Prostate gland (tissue), 2 donors: ENCODE measurements around the gene CDC45.

Experiments used
- POLR2A ChIP-seq: fragments of 450-650 bp; IDR thresholded peaks from one replicate; pipeline ENCODE4 v1.6.1; 2016; ENCODE audit warnings: antibody characterized with exemption, mild to moderate bottlenecking
- POLR2AphosphoS5 ChIP-seq: sonication (generic); formaldehyde crosslinking; IDR thresholded peaks from one replicate; pipeline ENCODE4 v1.6.1; 2017; ENCODE audit warnings: antibody characterized with exemption
- TF ChIP-seq, protein P1 (sequence below), 4 experiments: fragments of 200-600 bp in 2 of 4; fragments of 450-650 bp in 2 of 4; sonication (generic) in 2 of 4; IDR thresholded peaks; 1 replicate in 3 of 4; 2 replicates in 1 of 4; pipeline ENCODE4 v1.5.1; 2016 to 2019; ENCODE audit warnings: antibody characterized with exemption in 4 of 4, mild to moderate bottlenecking in 2 of 4, moderate library complexity in 2 of 4

DNA sequence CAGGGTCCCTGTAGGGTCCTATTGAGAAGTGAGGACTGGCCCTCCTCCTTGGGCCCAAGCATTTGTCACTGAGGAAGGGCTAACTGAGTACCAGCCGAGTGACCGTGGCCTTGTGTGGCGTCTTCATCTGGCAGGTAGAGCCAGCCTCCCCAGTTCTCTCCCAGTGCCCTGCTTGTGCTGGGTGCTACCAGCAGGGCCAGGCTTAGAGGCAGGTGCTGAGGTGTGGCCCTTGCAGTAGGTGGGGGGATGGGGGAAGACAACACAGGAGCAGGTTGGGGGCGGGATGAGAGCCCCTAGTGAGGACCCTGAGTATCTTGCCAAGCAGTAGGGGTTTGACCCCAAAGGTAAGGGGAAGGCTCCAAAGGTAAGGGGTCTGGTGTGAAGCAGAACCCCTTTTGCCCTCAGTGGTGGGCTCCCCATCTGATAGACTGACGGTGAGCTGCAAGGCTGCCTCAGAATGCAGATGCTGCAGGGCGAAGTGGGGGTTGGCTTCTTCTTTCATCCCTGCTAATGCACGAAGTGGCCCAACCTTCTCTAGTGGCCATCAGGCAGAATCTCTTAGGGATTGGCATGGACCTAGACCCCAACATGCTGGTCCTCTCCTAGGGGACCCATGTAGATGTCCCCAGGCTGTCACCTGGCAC is 19.6 kb downstream of the CDC45 start:
- no peak for TF ChIP-seq POLR2A
- TF ChIP-seq, protein P1, sequence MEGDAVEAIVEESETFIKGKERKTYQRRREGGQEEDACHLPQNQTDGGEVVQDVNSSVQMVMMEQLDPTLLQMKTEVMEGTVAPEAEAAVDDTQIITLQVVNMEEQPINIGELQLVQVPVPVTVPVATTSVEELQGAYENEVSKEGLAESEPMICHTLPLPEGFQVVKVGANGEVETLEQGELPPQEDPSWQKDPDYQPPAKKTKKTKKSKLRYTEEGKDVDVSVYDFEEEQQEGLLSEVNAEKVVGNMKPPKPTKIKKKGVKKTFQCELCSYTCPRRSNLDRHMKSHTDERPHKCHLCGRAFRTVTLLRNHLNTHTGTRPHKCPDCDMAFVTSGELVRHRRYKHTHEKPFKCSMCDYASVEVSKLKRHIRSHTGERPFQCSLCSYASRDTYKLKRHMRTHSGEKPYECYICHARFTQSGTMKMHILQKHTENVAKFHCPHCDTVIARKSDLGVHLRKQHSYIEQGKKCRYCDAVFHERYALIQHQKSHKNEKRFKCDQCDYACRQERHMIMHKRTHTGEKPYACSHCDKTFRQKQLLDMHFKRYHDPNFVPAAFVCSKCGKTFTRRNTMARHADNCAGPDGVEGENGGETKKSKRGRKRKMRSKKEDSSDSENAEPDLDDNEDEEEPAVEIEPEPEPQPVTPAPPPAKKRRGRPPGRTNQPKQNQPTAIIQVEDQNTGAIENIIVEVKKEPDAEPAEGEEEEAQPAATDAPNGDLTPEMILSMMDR (IDR thresholded peaks at IDR 0.05): no peak
- TF ChIP-seq POLR2AphosphoS5: no peak
